HepG2 (cell line): ENCODE measurements around the gene WRAP73. TPM values are rescaled to one million over a fixed set of nuclear protein-coding genes. Genes with fewer than 3 reads are reported as not detected.

Experiments used
- AFF4 ChIP-seq: sonication (generic); formaldehyde crosslinking; IDR thresholded peaks from 2 replicates; pipeline ENCODE4 v1.4.0; 2020; ENCODE audit warnings: missing genetic modification reagents
- CREM ChIP-seq, 2 experiments: sonication (generic) in 1 of 2; formaldehyde crosslinking in 1 of 2; IDR thresholded peaks; 2 replicates each; pipeline versions ENCODE4 v1.4.0 to v1.6.1; 2016 to 2020; ENCODE audit warnings: antibody characterized with exemption in 1 of 2, mild to moderate bottlenecking in 1 of 2, missing genetic modification reagents in 1 of 2
- CTCF ChIP-seq: sonication (generic); formaldehyde crosslinking; IDR thresholded peaks from 2 replicates; pipeline ENCODE4 v1.5.0; 2020; ENCODE audit warnings: mild to moderate bottlenecking, missing genetic modification reagents, moderate library complexity
- ZNF20 ChIP-seq: sonication (generic); formaldehyde crosslinking; IDR thresholded peaks from 2 replicates; pipeline ENCODE4 v1.4.0; 2020; ENCODE audit warnings: mild to moderate bottlenecking, moderate library complexity, missing genetic modification reagents
- ZNF432 ChIP-seq: sonication (generic); formaldehyde crosslinking; IDR thresholded peaks from 2 replicates; pipeline ENCODE4 v1.5.0; 2020; ENCODE audit warnings: missing genetic modification reagents, mild to moderate bottlenecking, borderline replicate concordance
- ZNF687 ChIP-seq: sonication (generic); formaldehyde crosslinking; IDR thresholded peaks from 2 replicates; pipeline ENCODE4 v1.5.1; 2020; ENCODE audit warnings: mild to moderate bottlenecking, missing genetic modification reagents, moderate library complexity
- polyA plus RNA-seq, 8 experiments: library from polyadenylated mRNA; depleted of rRNA in 3 of 8; stranded (reverse) in 7 of 8; unstranded in 1 of 8; fragments of >200 nt; fragmentation: Illumina TruSeq in 4 of 8; extraction: Trizol in 4 of 8; gene quantifications; 2 replicates each; pipeline versions ENCODE4 v1.2.1 to v1.2.3, GENCODE V29; 2011 to 2016; ENCODE audit warnings: low read depth in 4 of 8, missing spikeins in 1 of 8, mixed read lengths in 1 of 8; ENCODE audit not compliant: insufficient read depth in 1 of 8
- total RNA-seq, 5 experiments: library from RNA; depleted of rRNA; stranded (reverse); fragments of >200 nt; fragmentation: Illumina TruSeq; extraction: Trizol; gene quantifications; 2 replicates each; pipeline ENCODE4 v1.2.3, GENCODE V29; 2016; ENCODE audit warnings: low read depth in 1 of 5

The WRAP73 gene
- total and polyA plus RNA-seq, 2 of the 13 experiments (the other 11 are each of a cell fraction or from before 2014, with no cell fraction given): 18.1 to 40.4 TPM

GRCh38 chr1:3695326-3696217 is 45.7 kb upstream of the WRAP73 start (continued):
- TF ChIP-seq CTCF (CRISPR knock-in tag) (peak; percentile 89), ZNF432 (CRISPR knock-in tag) (no peak), AFF4 (CRISPR knock-in tag) (no peak), CREM (IDR thresholded peaks at IDR 0.05) (no peak), CREM (CRISPR knock-in tag; IDR thresholded peaks at IDR 0.05) (no peak), ZNF20 (CRISPR knock-in tag) (no peak), ZNF687 (CRISPR knock-in tag) (peak; percentile 33)
